Activated T-helper 9 cell treated with anti-CD3 and anti-CD28 coated beads, Interleukin-2, amount 50 U/mL, for 16 hours (primary cell): Measurements from ENCODE around the gene NRGN.

Experiments used
- DNase-seq: peaks from one replicate; pipeline ENCODE4 v3.0.0-alpha.2; 2020; ENCODE audit warnings: low read depth

NRGN gene

DNA sequence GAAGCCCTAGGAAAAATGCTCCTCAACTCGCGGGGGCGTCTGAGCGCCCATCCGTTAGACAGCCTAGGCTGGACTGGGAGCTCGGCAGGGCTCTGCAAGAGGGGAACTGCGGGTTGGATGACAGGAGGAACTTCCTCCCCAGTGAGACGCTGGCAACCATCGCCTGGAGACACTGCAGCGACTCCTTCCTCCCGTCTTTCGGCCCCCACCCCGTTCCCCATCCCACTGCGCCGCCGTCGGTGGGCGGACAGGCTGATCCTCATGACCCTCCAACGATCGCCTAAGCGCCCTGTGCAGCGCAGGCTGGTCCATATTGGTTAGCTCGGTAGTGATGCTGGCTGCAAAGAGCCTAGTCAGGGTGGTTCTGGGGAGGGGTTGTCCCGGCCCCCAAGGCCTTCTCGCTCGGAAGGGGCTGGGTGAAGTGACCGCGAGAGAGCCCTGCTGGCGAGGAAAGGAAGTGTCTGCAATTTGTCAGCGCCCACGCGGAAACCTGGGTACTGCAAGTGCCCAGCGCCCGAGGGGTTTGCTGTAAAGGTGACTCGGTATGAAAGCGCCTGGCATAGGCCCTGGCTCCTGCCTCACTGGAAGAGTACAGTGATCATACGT lies 638 bp downstream of the NRGN start:
- DNase-seq: peak; percentile 38

DNA sequence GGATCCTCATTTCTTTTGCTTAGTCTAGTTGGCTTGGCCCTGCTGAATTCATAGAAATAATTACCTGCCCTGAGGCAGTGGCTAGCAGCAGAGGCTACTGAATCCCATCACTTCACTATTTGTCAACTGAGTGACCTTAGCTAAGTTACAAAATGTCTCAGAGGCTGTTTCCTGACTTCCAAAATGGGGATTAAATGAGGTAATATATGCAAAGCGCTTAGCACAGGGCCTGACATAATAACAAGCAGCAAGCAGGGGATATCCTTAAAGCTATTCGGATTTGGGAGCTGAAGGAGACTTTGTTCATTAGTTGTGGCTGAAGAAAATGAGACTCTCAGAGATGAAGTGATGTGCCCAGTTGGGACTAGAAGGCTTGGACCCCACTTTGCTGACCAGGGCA lies 2.8 kb downstream of the NRGN start:
- no peak for DNase-seq

DNA sequence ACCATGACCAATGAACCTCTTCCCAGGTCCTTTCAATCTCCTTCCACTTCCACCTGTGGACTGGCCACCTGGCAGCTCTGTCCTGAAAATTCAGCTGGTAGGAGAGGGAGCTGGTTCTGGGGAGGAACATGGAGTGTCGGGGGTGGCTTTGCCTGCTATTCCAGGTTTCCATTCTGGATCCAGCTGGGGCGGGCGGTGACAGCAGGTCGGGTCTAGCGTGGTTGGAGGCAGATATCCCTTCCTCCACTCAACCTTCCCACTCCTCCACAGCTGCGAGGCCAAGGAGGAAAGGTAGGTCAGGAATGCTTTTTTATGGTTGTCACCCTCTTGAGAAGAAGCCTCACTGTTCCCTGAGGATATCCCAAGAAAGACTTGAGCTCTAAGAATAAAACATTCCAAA lies 3.3 kb downstream of the NRGN start:
- DNase-seq: no peak

DNA sequence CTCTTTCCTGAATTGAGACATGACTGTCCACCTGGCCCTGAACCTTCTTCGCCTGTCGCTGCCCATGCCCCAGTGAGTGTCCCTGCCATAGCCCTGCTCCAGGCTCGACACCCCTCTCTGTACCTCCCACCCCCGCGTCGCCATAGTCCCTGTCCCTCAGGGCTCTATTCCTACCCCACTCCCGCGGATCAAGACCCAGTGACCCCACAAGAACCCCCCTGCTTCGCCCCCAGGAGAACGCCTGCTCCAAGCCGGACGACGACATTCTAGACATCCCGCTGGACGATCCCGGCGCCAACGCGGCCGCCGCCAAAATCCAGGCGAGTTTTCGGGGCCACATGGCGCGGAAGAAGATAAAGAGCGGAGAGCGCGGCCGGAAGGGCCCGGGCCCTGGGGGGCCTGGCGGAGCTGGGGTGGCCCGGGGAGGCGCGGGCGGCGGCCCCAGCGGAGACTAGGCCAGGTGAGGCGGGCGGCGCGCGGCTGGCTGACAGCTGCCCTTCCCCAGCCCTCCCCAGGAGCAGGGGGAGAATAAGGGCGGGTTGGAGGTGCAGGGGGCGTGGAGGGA lies 5.6 kb downstream of the NRGN start:
- no peak for DNase-seq

DNA sequence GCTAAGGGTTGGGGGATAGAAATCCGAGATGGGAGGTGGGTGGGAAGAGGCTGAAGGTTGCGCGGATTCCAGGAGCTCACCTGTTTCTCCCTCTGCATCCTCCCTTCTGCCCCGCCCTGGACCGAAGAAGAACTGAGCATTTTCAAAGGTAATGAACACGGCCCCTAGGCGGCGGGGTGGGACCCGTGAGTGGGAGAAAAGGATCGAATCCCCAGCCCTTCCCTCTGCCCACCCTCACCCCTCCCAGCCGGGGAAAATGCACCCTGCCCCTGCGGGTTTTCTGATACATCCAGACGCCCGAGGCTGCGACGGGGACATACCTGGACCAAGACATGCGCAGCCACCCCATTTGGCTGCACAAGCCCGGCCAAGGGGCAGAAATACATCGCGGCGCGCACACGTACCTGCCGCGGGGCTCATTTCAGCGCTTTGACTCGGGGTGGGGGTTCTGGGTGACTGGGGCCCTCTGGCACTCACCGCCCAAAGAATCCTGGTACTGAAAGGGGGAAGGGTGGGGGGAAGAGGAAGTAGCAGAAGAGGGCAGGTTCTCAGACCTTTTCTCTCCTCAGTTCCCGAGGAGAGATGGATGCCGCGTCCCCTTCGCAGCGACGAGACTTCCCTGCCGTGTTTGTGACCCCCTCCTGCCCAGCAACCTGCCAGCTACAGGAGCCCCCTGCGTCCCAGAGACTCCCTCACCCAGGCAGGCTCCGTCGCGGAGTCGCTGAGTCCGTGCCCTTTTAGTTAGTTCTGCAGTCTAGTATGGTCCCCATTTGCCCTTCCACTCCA lies 6.3 kb downstream of the NRGN start:
- peak; percentile 16 for DNase-seq

DNA sequence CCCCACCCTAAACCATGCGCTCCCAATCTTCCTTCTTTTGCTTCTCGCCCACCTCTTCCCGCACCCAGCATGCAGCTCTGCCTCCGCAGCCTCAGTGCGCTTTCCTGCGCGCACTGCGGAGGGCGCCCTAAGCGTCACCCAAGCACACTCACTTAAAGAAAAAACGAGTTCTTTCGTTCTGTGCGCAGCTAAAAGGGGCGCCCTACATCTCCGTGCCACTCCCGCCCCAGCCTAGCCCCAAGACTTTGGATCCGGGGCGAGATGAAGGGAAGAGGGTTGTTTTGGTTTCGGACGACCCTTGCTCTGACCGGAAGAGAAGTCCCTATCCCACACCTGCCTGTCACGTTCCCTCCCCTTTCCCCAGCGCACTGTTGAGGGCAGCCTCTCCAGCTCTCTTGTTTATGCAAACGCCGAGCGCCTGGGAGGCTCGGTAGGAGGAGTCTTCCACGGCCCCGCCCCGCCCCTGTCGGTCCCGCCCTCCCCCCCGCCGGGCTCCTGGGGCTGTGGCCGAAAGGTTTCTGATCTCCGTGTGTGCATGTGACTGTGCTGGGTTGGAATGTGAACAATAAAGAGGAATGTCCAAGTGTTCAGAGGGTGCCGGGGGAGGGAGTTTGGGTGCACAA lies 7.0 kb downstream of the NRGN start:
- DNase-seq: peak; percentile 67

DNA sequence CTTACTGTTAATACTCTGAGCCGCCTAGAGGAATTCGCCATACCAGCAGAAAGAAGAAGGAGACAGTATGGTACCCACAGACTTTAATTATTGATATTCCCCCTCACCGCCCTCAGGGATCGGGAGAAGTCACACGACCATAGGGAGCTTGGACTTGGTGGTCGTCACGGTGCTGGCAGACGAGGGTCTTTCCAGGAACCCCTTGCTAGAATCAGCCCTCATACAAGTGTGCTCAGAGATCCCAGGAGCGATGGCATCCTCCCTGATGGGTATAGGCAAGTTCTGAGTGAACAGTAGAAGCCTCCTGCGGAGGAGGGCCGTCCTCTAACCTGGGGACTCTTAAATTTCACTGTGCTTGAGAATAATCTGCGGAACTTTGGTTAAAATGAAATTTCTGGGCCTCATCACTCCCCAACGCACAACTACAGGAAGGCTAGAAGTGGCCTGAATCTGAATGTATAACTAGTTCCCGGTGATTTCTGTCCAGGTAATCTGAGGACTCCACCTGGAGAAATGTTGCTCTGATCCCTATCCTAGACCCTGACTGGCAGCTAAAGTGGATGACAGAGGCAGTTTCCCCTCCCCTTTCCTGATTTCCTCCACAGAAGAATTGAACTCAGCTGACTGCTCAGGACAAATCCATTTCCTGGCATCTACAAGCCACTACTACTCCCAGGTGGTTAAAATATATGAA lies 7.8 kb downstream of the NRGN start:
- DNase-seq: no peak

DNA sequence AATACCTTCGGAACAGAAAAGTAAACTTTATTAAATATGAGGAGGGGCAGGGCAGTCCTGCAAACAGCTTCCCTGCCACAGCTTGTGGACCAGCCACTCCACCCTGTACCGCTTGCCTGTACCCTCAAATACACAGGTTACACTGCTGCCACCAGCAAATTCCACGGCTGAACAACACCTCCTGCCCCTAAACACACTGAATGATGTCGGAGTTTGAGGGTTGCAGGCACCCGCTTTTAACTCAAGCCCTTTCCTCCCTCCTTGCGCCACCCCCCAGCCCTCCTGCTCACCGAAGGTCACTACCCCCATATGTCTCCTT lies 8.3 kb downstream of the NRGN start:
- DNase-seq: no peak

DNA sequence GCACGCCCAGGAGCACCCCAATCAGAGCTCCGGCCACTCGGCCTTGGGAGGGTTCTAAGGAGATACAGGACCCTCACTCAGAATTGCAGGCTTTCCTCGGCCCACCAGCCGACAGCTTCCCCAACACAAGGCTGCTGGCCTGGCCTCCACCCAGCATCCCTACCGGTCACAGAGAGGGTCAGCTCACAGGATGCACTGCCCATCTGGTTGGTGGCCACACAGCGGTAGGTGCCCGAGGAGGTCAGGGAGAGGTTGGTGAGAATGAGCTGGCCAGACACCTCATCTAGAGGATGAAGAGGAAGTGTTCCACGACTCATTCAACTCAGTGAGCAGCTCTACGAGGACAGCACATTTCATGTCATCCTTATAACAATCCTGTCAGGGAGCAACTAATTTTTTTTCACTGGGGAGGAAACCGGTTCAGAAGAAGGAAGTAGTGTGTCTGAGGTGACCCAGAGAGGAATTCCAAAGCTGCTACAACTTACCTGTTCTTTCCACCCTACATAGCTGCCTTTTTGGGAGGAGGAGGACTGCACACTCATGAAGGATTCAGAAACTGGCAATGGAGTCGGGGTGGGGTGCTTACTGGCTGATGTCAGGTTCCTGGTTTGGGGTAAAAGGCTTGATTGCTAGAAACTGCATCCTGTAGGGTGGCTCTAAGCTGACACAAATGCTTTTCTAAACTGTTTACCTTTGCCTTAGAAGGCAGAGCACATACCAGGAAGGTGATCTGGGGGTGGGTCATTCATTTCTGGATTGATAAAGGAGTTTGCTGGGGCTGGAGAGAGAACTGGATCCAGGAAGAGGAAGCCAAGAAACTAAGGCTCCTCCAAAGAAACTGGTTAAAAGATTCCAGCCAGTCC lies 9.0 kb downstream of the NRGN start:
- no peak for DNase-seq

DNA sequence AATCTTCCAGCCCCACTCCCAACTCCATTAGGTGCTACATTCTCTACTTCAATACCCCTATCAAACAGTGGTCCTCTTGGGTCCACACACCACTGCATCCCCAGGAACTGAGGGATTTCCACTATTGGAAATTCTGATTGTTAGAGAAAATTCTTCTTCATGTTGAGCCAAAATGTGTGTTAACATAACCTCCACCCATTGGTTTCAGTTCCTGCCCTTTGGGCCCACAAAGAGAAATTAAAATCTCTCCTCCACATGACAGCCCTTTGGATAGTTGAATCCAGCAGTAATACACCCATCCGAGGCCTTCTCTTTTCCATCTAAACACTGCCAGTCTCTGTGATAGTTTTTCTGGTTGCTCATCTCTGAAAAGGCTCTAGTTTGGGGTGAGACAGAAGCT lies 10.2 kb downstream of the NRGN start:
- no peak for DNase-seq

DNA sequence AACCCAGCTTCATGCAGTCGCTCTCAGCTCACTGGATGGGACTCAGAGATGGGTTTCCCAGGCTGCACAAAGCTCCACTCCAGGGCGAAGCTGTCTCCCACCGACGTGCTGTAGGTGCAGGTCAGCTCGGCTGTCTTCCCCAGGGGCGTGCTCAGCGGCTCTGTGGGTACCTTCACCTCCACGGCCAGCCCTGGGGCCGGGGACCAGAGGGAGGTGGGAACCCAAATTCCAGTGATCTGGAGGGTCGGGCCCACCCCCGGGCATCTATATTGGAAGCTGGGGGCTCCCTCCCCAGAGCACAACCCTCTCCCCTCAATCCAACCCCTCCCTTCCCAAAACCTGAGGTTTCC lies 11.6 kb downstream of the NRGN start:
- no peak for DNase-seq

DNA sequence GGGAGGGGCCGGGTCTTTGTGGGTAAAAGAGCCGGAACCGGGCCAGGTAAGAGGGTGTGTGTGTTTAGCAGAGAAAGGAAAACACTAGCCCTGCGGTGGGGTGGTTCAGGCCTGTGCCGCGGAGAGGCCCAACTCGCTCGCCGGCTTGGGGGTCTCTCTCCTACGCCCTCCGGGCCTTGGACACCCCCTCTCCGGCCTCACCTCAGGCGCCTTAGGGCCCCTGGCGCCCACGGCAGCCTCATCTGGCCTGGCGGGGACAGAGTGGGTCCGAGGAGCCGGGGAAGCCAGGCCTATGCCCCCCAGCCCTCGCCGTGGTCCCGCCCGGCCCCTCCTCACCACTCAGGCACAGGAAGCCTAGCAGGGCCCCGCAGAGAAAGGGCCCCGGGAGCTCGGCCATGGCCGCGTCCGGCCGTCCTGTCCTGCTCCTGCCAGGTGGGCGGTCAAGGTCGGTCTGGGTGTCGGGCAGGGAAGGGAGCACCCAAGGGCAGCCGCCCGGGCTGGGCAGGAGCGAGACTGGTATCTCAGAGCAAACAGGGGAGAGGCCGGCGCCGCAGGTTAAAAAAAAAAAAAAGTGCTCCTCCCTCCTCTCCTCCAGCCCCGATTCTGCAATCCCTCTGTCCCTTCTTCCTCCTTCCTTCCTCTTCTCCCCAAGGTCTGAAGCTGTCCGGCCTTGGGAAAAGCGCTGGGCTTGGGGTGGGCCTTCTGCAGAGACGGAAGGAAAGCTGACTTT lies 12.2 kb downstream of the NRGN start, which contains the start of gene VSIG2:
Gene VSIG2, minus strand, starts transcription at position 515 of the 730 bp plus-strand sequence. Its CDS starts 118 bp downstream, at position 397.
- DNase-seq: no peak

DNA sequence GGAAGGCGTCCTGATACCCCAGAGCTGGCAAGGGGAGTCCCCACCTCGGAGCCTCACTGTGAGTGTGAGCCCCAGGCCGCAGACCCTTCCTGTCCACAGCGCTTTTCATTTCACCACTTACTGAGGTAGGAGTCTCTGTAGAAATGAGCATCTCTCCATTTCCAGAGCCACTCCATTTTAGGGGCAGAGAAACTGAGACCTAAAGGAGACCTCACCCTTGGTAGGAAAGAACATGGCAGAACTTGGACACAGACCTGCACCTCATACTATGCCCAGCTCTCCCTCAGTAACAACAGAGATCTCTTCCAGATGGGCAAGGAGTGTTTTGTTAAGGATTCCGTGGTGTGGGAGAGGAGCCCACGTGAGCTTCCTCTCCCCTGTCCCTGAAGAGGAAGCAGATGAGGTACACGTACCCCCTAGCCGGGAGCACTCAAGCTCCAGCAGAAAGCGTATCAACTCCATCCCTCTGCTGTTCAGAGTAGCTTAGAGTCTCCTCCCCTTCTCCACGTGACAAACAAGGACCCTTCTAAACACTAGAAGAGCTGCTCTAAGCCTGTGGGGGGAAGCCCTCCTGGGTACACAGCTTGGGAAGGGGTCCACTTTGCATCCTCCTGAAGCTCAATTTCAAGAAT lies 12.8 kb downstream of the NRGN start:
- no peak for DNase-seq

DNA sequence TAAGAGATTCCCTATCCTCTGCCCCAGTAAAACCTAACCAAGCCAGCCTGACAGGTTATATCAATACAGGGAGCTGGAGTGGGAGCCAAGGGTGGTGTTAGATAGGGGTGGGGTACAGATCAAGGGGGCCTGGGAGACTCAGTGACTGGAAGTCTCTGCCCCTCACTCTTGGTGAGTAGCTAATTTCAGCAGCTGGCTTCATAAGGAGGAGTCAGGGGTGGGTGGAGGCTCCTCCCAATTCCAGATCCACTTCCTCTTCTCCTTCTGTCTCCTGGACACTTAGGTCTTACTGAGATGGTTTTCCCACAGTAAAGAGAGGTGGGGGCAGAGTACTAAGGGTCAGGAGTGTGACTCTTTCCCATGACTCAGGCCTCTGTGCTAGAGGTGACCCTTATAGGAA lies 13.5 kb downstream of the NRGN start:
- DNase-seq: no peak

DNA sequence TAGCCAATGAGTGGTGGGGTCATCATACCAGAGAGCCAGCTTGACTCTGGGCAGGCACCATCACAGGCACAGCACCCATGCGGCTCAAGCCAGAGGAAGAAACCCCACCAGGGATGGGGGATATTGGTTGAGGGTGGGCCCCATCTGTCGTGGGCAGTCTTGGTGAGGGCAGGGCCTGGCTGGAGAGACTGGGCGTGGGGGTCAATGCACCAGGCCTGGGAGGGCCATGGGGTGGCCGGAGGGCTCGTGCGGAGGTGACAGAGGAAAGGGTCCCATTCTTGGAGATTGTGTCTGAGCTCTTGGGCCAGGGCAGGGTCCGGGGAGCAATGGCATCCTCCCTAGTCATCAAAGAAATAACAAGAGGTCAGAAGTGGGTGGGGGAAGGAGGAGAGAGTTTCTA lies 13.9 kb downstream of the NRGN start:
- DNase-seq: no peak

DNA sequence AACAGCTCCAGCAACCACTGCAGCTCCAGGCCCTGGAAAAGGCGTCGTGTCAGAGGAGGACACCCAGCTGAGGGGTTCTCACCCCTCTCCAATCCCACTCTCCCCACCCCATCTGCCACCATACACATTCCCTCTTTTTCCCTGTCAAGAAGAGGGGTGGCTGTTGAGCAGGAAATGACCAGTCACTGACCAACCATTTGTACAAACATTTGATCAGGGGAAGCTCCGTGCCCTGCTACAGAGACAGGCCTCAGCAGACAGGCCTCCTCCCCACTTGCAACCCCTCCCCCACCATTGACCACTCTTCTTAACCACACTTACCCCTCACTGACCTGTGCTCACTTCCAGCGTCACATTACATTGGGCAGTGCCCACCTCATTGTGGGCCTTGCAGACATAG lies 14.6 kb downstream of the NRGN start:
- DNase-seq: no peak

DNA sequence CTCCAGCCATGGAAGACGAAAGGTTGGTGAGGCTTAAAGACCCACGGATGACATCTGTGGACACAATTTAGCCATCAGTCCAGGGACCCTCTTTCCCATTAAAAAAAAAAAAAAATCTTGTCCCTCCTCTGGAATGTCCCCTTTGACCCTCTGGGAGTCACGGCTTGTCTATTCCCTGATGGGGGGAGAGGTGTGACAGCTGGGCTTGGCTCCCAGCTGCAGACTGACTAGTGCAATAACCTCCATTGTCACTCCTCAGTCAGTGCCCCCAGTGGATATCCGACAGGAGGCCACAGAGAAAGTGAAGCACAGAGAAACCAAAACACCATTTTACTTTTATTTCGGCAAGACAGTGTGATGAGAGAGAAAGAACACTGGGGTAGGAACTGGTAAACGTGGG lies 15.0 kb downstream of the NRGN start:
- no peak for DNase-seq

DNA sequence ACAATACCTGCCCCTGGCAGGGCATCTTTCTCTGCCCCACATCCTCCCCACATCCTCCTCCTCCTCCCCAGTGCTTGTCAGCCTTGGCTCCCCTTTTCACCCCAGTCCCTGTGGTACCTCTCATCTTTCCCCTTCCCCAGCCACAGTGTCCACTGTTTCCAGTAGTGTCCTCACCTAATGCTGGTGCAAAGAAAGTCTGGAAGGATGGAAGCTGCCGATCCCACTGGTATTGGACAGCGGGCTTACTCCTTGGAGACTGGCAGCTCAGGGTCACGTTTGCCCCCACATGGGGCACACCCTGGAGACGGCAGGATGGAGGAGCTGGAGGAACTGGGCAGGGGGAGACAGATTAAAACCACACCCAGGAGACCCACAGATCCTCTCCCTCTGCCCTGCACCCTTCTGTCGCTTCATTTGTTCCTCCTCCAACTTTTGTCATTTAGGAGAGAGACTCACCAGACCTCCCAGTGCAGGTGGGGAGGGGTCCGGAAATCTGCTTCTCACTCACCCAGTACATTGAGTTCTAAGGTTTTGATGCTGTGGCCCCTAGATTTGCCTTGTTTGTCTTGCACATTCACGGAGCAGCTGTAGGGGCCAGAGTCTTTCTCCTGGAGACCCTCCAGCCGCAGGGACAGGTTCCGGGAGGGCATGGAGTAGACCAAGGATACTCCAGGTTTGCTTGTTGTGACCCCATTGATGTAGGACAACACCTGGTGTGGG lies 16.5 kb downstream of the NRGN start:
- DNase-seq: no peak

DNA sequence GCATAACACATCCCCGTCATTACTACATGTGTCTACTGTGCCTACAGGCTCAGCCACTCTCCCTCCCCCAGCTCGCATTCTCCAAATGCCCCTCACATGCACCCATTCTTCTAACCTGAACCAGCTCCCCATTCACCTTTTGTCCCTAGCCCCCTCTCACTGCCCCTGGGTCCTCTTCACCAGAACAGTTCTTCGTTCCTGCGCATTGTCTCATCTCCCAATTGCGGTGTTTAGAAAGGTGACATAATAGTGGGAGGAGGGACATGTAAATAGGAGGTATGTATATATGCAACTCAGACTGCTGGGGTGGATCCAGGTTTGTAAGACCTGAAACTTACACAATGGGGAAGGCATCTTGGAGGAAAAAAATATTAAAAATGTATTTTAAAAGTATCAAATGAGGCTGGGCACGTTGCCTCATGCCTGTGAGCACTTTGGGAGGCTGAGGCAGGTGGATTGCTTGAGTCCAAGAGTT lies 17.0 kb downstream of the NRGN start:
- DNase-seq: no peak

DNA sequence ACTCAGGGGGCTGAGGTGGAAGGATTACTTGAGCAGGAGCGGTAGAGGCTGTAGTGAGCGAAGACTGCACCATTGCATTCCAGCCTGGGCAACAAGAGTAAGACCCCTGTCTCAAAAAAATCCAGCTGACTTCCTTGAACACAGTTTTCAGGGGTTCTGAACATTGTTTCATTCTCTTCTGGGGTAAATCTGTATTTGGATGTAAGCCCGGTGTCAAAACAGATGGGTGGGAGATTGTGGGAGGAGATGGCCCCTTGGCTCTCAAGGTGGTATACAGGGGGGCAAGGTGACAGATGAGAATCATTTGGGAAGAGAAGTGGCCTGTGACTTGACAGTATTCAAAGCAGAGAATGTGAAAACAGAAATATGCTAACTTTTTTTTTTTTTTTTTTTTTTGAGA lies 17.6 kb downstream of the NRGN start:
- DNase-seq: no peak
